ENCODE data around the gene DENND1B. TPM values are rescaled to one million over a fixed set of nuclear protein-coding genes. Genes with fewer than 3 reads are reported as not detected.
"Not testable (repeated sequence)": the region's sequence is repeated elsewhere in the genome, so short reads cannot be mapped to it uniquely, and the experiment has no call there.

The DENND1B gene
- total and polyA plus RNA-seq, 2 of the 13 experiments (the other 11 are each of a cell fraction or from before 2014, with no cell fraction given) = 2.6 to 5.7 TPM

GRCh38 chr1:197510691-197511378 is 264.4 kb downstream of the DENND1B start (continued):
- no peak for TF ChIP-seq SRSF9 (IDR thresholded peaks at IDR 0.05; ENCODE audit: borderline replicate concordance, insufficient read depth, low read depth, low read length, poor library complexity, severe bottlenecking)
- no peak for TF ChIP-seq SNRNP70 (IDR thresholded peaks at IDR 0.05; ENCODE audit: low read depth, low read length)
- no peak for TF ChIP-seq ASH2L (IDR thresholded peaks at IDR 0.05; ENCODE audit: insufficient read length, low read depth, low read length)
- no peak for TF ChIP-seq U2AF1 (optimal IDR thresholded peaks at IDR 0.05; ENCODE audit: low read depth, low read length)
- TF ChIP-seq ESRRA (CRISPR knock-in tag; IDR thresholded peaks at IDR 0.05; ENCODE audit: low read depth) = no peak
- TF ChIP-seq, protein P1, sequence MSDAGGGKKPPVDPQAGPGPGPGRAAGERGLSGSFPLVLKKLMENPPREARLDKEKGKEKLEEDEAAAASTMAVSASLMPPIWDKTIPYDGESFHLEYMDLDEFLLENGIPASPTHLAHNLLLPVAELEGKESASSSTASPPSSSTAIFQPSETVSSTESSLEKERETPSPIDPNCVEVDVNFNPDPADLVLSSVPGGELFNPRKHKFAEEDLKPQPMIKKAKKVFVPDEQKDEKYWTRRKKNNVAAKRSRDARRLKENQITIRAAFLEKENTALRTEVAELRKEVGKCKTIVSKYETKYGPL (CRISPR knock-in tag; IDR thresholded peaks at IDR 0.05) = no peak

- in situ Hi-C loops (cut with HindIII; ENCODE audit: extremely low pct_ligation_motif_present, low pct_unique_long_range_greater_than_20kb) (no loop called here), intact Hi-C loops (cut with micrococcal nuclease; ENCODE audit: unreplicated experiment) (no loop called here)
- no peaks in the 10 kb centered on the region for H3K27me3 ChIP-seq (ENCODE audit: control insufficient read depth in 1 of 2, insufficient read depth in 2 of 2, low read length in 2 of 2)
- H3K4me1 ChIP-seq (ENCODE audit: insufficient read depth, low read length) = no peaks in the 10 kb centered on the region
- DNase-seq (ENCODE audit: low spot score) = no peak
- no peaks in the 10 kb centered on the region for H4K20me1 ChIP-seq (ENCODE audit: insufficient read depth, low read length)
- no peak overlapping the region for H3K27ac ChIP-seq (ENCODE audit: extremely low read length, insufficient read depth, low read length)
- H3K4me3 ChIP-seq (replicated peaks in 1 of 3; ENCODE audit: insufficient read depth in 1 of 3, low read depth in 2 of 3, low read length in 3 of 3) = no peak overlapping the region
- H3K4me2 ChIP-seq (ENCODE audit: low read depth, low read length) = no peak overlapping the region
- no peak for FAIRE-seq
- ChIA-PET CTCF (ENCODE audit: low intra/inter-chr PET ratio, low total read pairs) (no interaction called here), POLR2A (no interaction called here)
- TF ChIP-seq ARNTL (CRISPR knock-in tag; IDR thresholded peaks at IDR 0.05) (no peak), PHF20 (CRISPR knock-in tag; IDR thresholded peaks at IDR 0.05) (no peak), ZNF850 (CRISPR knock-in tag; conservative IDR thresholded peaks at IDR 0.05) (no peak)
- no peaks in the 10 kb centered on the region for H3K9me3 ChIP-seq (ENCODE audit: low read length)
- no peaks in the 10 kb centered on the region for H3K36me3 ChIP-seq (replicated peaks in 1 of 2; ENCODE audit: control insufficient read depth in 1 of 2, insufficient read depth in 2 of 2, low read length in 2 of 2)
- ATAC-seq = no peak
- H3K9ac ChIP-seq (ENCODE audit: insufficient read depth, low read depth, low read length) = no peak overlapping the region
- 69% methylated on average over 10 of the region's 10 CpGs for WGBS (ENCODE audit: low lambda C conversion rate)
- H2AFZ ChIP-seq (ENCODE audit: low read length) = no peak overlapping the region
- no TSS peak for BruUV-seq (replicated peaks)
- no peaks in the 10 kb centered on the region for H3K79me2 ChIP-seq (ENCODE audit: insufficient read depth, low read length)
Measured at GRCh38 chr1:197496722-197497121, 278.6 kb downstream of the DENND1B start.

GRCh38 chr1:197491505-197491904 is 283.8 kb downstream of the DENND1B start:
- H3K9ac ChIP-seq (ENCODE audit: insufficient read depth, low read depth, low read length); ATAC-seq; FAIRE-seq; H4K20me1 ChIP-seq (ENCODE audit: insufficient read depth, low read length); H3K36me3 ChIP-seq (replicated peaks in 1 of 2; ENCODE audit: control insufficient read depth in 1 of 2, insufficient read depth in 2 of 2, low read length in 2 of 2); H3K4me1 ChIP-seq (ENCODE audit: insufficient read depth, low read length); H3K9me3 ChIP-seq (ENCODE audit: low read length); in situ Hi-C loops (cut with HindIII; ENCODE audit: extremely low pct_ligation_motif_present, low pct_unique_long_range_greater_than_20kb); H3K4me3 ChIP-seq (replicated peaks in 1 of 3; ENCODE audit: insufficient read depth in 1 of 3, low read depth in 2 of 3, low read length in 3 of 3); H3K4me2 ChIP-seq (ENCODE audit: low read depth, low read length); DNase-seq (ENCODE audit: low spot score); intact Hi-C loops (cut with micrococcal nuclease; ENCODE audit: unreplicated experiment); H2AFZ ChIP-seq (ENCODE audit: low read length); CTCF ChIA-PET (ENCODE audit: low intra/inter-chr PET ratio, low total read pairs); BruUV-seq (replicated peaks); H3K79me2 ChIP-seq (ENCODE audit: insufficient read depth, low read length); H3K27me3 ChIP-seq (ENCODE audit: control insufficient read depth in 1 of 2, insufficient read depth in 2 of 2, low read length in 2 of 2); POLR2A ChIA-PET; H3K27ac ChIP-seq (ENCODE audit: extremely low read length, insufficient read depth, low read length): not testable (repeated sequence)
- 5% methylated on average over 1 of the region's 1 CpG for WGBS (ENCODE audit: low lambda C conversion rate)
